Measurements from ENCODE around the gene ADAMTS16.

GRCh38 chr5:5270161-5270560 is 130.0 kb downstream of the ADAMTS16 start:
- TF ChIP-seq POLR2A (IDR thresholded peaks at IDR 0.05): no peak
- TF ChIP-seq CTCF (IDR thresholded peaks at IDR 0.05): no peak
- no peak for TF ChIP-seq EP300 (IDR thresholded peaks at IDR 0.05)

Data from ovary (tissue), 3 donors.